ENCODE measurements around the gene ECE1. TPM values are rescaled to one million over a fixed set of nuclear protein-coding genes. Genes with fewer than 3 reads are reported as not detected.
A peak's percentile ranks its signal among the peaks of the same experiment; 100 is the strongest.
"Not testable (repeated sequence)": the region's sequence is repeated elsewhere in the genome, so short reads cannot be mapped to it uniquely, and the experiment has no call there.

Gene ECE1
- total RNA-seq, 4 donors from 2014 or later, result 74.5 to 146 (median 97.2) TPM

GRCh38 chr1:21232044-21232443 lies 58.2 kb downstream of the ECE1 start:
- Histone ChIP-seq H3K4me3 (replicated peaks in 1 of 3) (no peak overlapping the region), H3K27ac (no peak overlapping the region), H3K4me1 (no peaks in the 10 kb centered on the region), H3K9me3 (no peaks in the 10 kb centered on the region), H3K36me3 (peaks cover 58 to 66% of the 10 kb centered on the region in 2 donors), H3K27me3 (no peaks in the 10 kb centered on the region)
- DNase-seq, result peak; percentile 36 to 45
- intact Hi-C loops (cut with DNase I), result loop anchor here (2.0 kb wide), 1 partner anchor 137 kb away; no protein-coding TSS in a partner anchor
- TF ChIP-seq CTCF (IDR thresholded peaks at IDR 0.05) (peak; percentile 58 to 91 (median 75)), POLR2A (IDR thresholded peaks at IDR 0.05) (no peak)
- WGBS, 2 donors, result 79 to 84% methylated on average over 3 of the region's 3 CpGs

- Histone ChIP-seq H3K4me1 (no peaks in the 10 kb centered on the region), H3K27me3 (no peaks in the 10 kb centered on the region), H3K4me3 (replicated peaks in 1 of 3) (no peak overlapping the region), H3K27ac (no peak overlapping the region), H3K9me3 (no peaks in the 10 kb centered on the region), H3K36me3 (peaks cover 56 to 63% of the 10 kb centered on the region in 2 donors)
- no peak for TF ChIP-seq POLR2A (IDR thresholded peaks at IDR 0.05)
- no peak for TF ChIP-seq CTCF (IDR thresholded peaks at IDR 0.05)
- DNase-seq, result no peak
- intact Hi-C loops (cut with DNase I), result no loop called here
- 88 to 92% methylated on average over 4 of the region's 4 CpGs for WGBS, 2 donors
Observed at GRCh38 chr1:21229246-21230000, 60.8 kb downstream of the ECE1 start.

GRCh38 chr1:21228224-21228623 lies 62.0 kb downstream of the ECE1 start:
- H3K9me3 ChIP-seq; H3K27me3 ChIP-seq; DNase-seq; intact Hi-C loops (cut with DNase I); H3K27ac ChIP-seq; H3K4me3 ChIP-seq (replicated peaks in 1 of 3); H3K4me1 ChIP-seq: not testable (repeated sequence)
- 96 to 97% methylated on average over 7 of the region's 7 CpGs for WGBS, 2 donors
- H3K36me3 ChIP-seq, result peaks cover 56 to 64% of the 10 kb centered on the region in 2 donors

- intact Hi-C loops (cut with DNase I), result no loop called here
- WGBS, 2 donors, result 94 to 95% methylated on average over 16 to 33 of the region's 33 CpGs
- Histone ChIP-seq H3K4me3 (replicated peaks in 1 of 3) (no peak overlapping the region), H3K4me1 (no peaks in the 10 kb centered on the region), H3K27ac (no peak overlapping the region), H3K27me3 (no peaks in the 10 kb centered on the region), H3K36me3 (peaks cover 70 to 74% of the 10 kb centered on the region in 2 donors), H3K9me3 (no peaks in the 10 kb centered on the region)
- DNase-seq, result no peak
- TF ChIP-seq POLR2A (IDR thresholded peaks at IDR 0.05) (no peak), CTCF (IDR thresholded peaks at IDR 0.05) (no peak)
Observed at GRCh38 chr1:21225065-21225464, 65.2 kb downstream of the ECE1 start.

- TF ChIP-seq POLR2A (IDR thresholded peaks at IDR 0.05) (no peak), CTCF (IDR thresholded peaks at IDR 0.05) (no peak)
- H3K4me3 ChIP-seq (replicated peaks in 1 of 3), result no peak overlapping the region
- no peaks in the 10 kb centered on the region for H3K27me3 ChIP-seq
- no peak for DNase-seq
- no peaks in the 10 kb centered on the region for H3K9me3 ChIP-seq
- peaks cover 52 to 69% of the 10 kb centered on the region in 2 donors for H3K36me3 ChIP-seq
- no peak overlapping the region for H3K27ac ChIP-seq
- intact Hi-C loops (cut with DNase I), result no loop called here
- no peaks in the 10 kb centered on the region for H3K4me1 ChIP-seq
- WGBS, 2 donors, result 81 to 87% methylated on average over 7 of the region's 7 CpGs
Observed at GRCh38 chr1:21220815-21221214, 69.4 kb downstream of the ECE1 start.
